PC-9 (cell line): ENCODE measurements around the gene MPIG6B. TPM values are rescaled to one million over a fixed set of nuclear protein-coding genes. Genes with fewer than 3 reads are reported as not detected.

Source experiments
- BruUV-seq: library from RNA; stranded (reverse); fragments of 400-500 nt; replicated peaks from 2 replicates; lab custom pipeline; 2021; lab: Mats Ljungman, UMichigan
- CTCF ChIA-PET: fragments of 300-600 bp; sonication (Branson Sonifier 250); formaldehyde crosslinking; loops from one replicate; lab custom pipeline; 2022; ENCODE audit warnings: antibody characterized with exemption; lab: Charles Lee
- POLR2A ChIA-PET: fragments of 300-600 bp; sonication (Branson Sonifier 250); formaldehyde crosslinking; loops from one replicate; lab custom pipeline; 2022; ENCODE audit warnings: antibody characterized with exemption; ENCODE audit not compliant: unreplicated experiment; lab: Charles Lee
- DNase-seq, 2 experiments: peaks; one replicate each; pipeline versions ENCODE4 v3.0.0 to v3.0.0-alpha.2; 2015 to 2022; ENCODE audit warnings: mixed read lengths in 1 of 2
- H2AFZ ChIP-seq: fragments of 200-600 bp; sonication (generic); 2 replicates; pipeline ENCODE4 v1.8.1; 2017; ENCODE audit warnings: antibody characterized with exemption
- H3F3A ChIP-seq: fragments of 200-600 bp; sonication (generic); 2 replicates; pipeline ENCODE4 v1.8.1; 2017; ENCODE audit warnings: antibody characterized with exemption, mild to moderate bottlenecking, low read depth; ENCODE audit not compliant: insufficient read depth
- H3K27ac ChIP-seq: fragments of 200-600 bp; sonication (generic); 2 replicates; pipeline ENCODE4 v1.6.1; 2016; ENCODE audit warnings: mixed run types
- H3K27me3 ChIP-seq: fragments of 200-600 bp; sonication (generic); 2 replicates; pipeline ENCODE4 v1.6.1; 2016; ENCODE audit warnings: low read depth, mixed run types; ENCODE audit not compliant: insufficient read depth
- H3K36me3 ChIP-seq: fragments of 200-600 bp; sonication (generic); 2 replicates; pipeline ENCODE4 v1.6.1; 2016; ENCODE audit warnings: low read depth, mixed run types
- H3K4me1 ChIP-seq: fragments of 200-600 bp; sonication (generic); replicated peaks from 2 replicates; pipeline ENCODE4 v1.6.1; 2016; ENCODE audit warnings: mixed run types; ENCODE audit not compliant: insufficient read depth
- H3K4me2 ChIP-seq: fragments of 200-600 bp; sonication (generic); 2 replicates; pipeline ENCODE4 v1.6.1; 2017; ENCODE audit warnings: mixed run types
- H3K4me3 ChIP-seq: fragments of 200-600 bp; sonication (generic); 2 replicates; pipeline ENCODE4 v1.6.1; 2016; ENCODE audit warnings: mixed run types
- H3K79me2 ChIP-seq: fragments of 200-600 bp; sonication (generic); 2 replicates; pipeline ENCODE4 v1.6.1; 2017; ENCODE audit warnings: low read depth, mixed run types
- H3K9me2 ChIP-seq: fragments of 200-600 bp; sonication (generic); 2 replicates; pipeline ENCODE4 v1.8.1; 2017; ENCODE audit warnings: mild to moderate bottlenecking; ENCODE audit not compliant: insufficient read depth
- H3K9me3 ChIP-seq: fragments of 200-600 bp; sonication (generic); 2 replicates; pipeline ENCODE4 v1.8.1; 2016; ENCODE audit warnings: low read depth; ENCODE audit not compliant: insufficient read depth
- H4K20me1 ChIP-seq: fragments of 200-600 bp; sonication (generic); 2 replicates; pipeline ENCODE4 v1.8.1; 2017; ENCODE audit not compliant: insufficient read depth
- EZH2 ChIP-seq: fragments of 200-600 bp; sonication (generic); IDR thresholded peaks from 2 replicates; pipeline ENCODE4 v1.8.0; 2017; ENCODE audit warnings: antibody characterized with exemption, low read depth
- intact Hi-C: fragments of 100-400 bp; cut with micrococcal nuclease; formaldehyde crosslinking; loops from one replicate; pipeline ENCODE4 v1.10.0; 2022; ENCODE audit not compliant: unreplicated experiment
- total RNA-seq: library from RNA; stranded (reverse); gene quantifications from 2 replicates; pipeline ENCODE4 v1.2.3, GENCODE V29; 2021
- TF ChIP-seq, protein P1 (sequence below): fragments of 200-600 bp; sonication (generic); conservative IDR thresholded peaks from 2 replicates; pipeline ENCODE4 v1.6.1; 2017; ENCODE audit warnings: mixed run types, antibody characterized with exemption, mild to moderate bottlenecking, moderate library complexity

MPIG6B gene
- total RNA-seq, 1 experiment from 2014 or later, result 0.59 TPM

DNA sequence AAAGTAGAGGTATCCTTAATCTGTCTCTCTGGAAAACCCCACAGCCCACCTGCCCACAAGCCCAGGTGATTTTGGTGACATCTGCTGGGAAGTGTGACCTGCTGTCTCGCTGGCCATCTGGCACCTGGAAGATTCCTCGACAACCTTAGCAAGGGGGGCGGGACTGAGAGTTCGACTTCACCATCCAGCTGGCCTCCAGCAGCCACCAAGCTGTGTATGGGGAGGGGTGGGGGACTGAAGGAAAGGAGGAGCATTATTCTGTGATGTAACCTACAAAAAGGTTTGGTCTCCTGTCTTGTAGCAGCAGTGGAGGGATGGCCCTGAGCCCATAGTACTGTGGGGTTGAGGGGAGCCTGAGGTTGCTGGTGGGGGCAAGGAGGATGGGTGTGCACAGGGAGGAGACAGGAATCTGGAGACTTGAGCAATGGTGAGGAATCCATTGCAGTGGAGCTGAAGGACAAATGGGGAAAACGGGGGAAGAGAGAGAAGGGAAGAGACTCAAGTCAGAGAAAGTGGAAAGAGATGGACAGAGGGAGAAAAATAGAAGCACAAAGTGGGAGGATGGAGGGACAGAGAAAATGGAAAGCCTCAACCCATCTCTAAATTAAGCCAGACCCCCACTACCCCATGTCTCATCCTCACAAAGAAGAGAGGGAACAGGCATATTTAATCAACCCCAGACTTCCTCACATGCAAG lies 12.5 kb upstream of the MPIG6B start:
- no peak for TF ChIP-seq EZH2
- TF ChIP-seq, protein P1, sequence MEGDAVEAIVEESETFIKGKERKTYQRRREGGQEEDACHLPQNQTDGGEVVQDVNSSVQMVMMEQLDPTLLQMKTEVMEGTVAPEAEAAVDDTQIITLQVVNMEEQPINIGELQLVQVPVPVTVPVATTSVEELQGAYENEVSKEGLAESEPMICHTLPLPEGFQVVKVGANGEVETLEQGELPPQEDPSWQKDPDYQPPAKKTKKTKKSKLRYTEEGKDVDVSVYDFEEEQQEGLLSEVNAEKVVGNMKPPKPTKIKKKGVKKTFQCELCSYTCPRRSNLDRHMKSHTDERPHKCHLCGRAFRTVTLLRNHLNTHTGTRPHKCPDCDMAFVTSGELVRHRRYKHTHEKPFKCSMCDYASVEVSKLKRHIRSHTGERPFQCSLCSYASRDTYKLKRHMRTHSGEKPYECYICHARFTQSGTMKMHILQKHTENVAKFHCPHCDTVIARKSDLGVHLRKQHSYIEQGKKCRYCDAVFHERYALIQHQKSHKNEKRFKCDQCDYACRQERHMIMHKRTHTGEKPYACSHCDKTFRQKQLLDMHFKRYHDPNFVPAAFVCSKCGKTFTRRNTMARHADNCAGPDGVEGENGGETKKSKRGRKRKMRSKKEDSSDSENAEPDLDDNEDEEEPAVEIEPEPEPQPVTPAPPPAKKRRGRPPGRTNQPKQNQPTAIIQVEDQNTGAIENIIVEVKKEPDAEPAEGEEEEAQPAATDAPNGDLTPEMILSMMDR, result no peak
- Histone ChIP-seq H3K4me3 (no peak overlapping the region), H3F3A (no peaks in the 10 kb centered on the region), H3K4me1 (no peaks in the 10 kb centered on the region; the same call in 1 of the 2 replicates), H3K79me2 (no peaks in the 10 kb centered on the region), H3K27ac (no peak overlapping the region), H3K9me2 (no peaks in the 10 kb centered on the region), H3K36me3 (no peaks in the 10 kb centered on the region), H2AFZ (no peak overlapping the region), H3K4me2 (no peak overlapping the region), H3K27me3 (no peaks in the 10 kb centered on the region), H4K20me1 (no peaks in the 10 kb centered on the region), H3K9me3 (no peaks in the 10 kb centered on the region)
- CTCF ChIA-PET, result interaction anchor here (0.5 kb wide), 1 partner anchor 17 kb away, joined by 3 read pairs; no protein-coding TSS in a partner anchor
- intact Hi-C loops, result no loop called here
- POLR2A ChIA-PET, result no interaction called here
- no TSS peak for BruUV-seq
- DNase-seq, result no peak

GRCh38 chr6:31711233-31711632 lies 11.9 kb upstream of the MPIG6B start:
- H3K9me3 ChIP-seq, result no peaks in the 10 kb centered on the region
- no peaks in the 10 kb centered on the region for H3K9me2 ChIP-seq
- H3K36me3 ChIP-seq, result no peaks in the 10 kb centered on the region
- no peak for DNase-seq
- H2AFZ ChIP-seq, result no peak overlapping the region
- H3K4me1 ChIP-seq, result no peaks in the 10 kb centered on the region; the same call in 1 of the 2 replicates
- ChIA-PET CTCF (interaction anchor here (0.5 kb wide), 2 partner anchors 17 to 59 kb away, joined by 3 to 15 read pairs; no protein-coding TSS in a partner anchor), POLR2A (no interaction called here)
- intact Hi-C loops, result no loop called here
- H3F3A ChIP-seq, result no peaks in the 10 kb centered on the region
- H3K27me3 ChIP-seq, result no peaks in the 10 kb centered on the region
- H3K4me3 ChIP-seq, result no peak overlapping the region
- no peaks in the 10 kb centered on the region for H3K79me2 ChIP-seq
- no TSS peak for BruUV-seq
- TF ChIP-seq EZH2, result no peak
- TF ChIP-seq, protein P1, result no peak
- no peaks in the 10 kb centered on the region for H4K20me1 ChIP-seq
- H3K27ac ChIP-seq, result no peak overlapping the region
- no peak overlapping the region for H3K4me2 ChIP-seq

DNA sequence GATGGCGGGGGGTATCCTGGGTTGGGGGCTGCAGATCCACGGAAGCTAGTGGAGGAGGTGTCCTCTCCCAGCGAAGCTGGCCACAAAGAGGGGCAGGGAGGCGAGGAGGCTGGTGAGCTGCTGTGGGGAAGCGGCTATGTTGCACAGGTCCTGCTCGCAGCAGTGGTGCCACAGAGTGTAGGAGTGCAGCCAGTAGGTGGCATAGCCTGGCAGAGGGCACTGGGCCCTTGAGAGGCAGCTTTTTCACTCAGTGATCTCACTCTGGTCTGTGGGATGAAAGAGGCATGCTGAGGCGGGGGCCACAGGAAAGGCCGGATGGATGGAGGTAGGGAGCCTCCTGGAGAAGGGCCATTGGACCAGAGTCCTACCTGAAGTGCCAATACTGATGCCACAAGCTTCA lies 10.9 kb upstream of the MPIG6B start:
- DNase-seq, result no peak
- TF ChIP-seq, protein P1, result peak; percentile 33; the same call in 1 of the 2 replicates
- no peak for TF ChIP-seq EZH2
- Histone ChIP-seq H3K36me3 (no peaks in the 10 kb centered on the region), H2AFZ (no peak overlapping the region), H3K9me2 (no peaks in the 10 kb centered on the region), H3K4me1 (peaks cover 2% of the 10 kb centered on the region), H3F3A (peaks cover under 1% of the 10 kb centered on the region; the same call in 1 of the 2 replicates), H3K9me3 (no peaks in the 10 kb centered on the region), H3K79me2 (no peaks in the 10 kb centered on the region), H3K27ac (no peak overlapping the region), H4K20me1 (no peaks in the 10 kb centered on the region), H3K27me3 (no peaks in the 10 kb centered on the region), H3K4me3 (no peak overlapping the region), H3K4me2 (no peak overlapping the region)
- intact Hi-C loops, result no loop called here
- POLR2A ChIA-PET, result interaction anchor here (0.5 kb wide), 1 partner anchor 108 kb away, joined by 14 read pairs; no protein-coding TSS in a partner anchor
- BruUV-seq, result no TSS peak
- CTCF ChIA-PET, result interaction anchor here (1.1 kb wide), 1 partner anchor 27 kb away, joined by 3 read pairs; the partner anchor contains the start of gene MSH5
